Activated naive CD4-positive, alpha-beta T cell treated with anti-CD3 and anti-CD28 coated beads for 36 hours (primary cell): ENCODE measurements around the gene CHST5. TPM values are rescaled to one million over a fixed set of nuclear protein-coding genes. Genes with fewer than 3 reads are reported as not detected.
"Not testable (repeated sequence)": the region's sequence is repeated elsewhere in the genome, so short reads cannot be mapped to it uniquely, and the experiment has no call there.

Experiments
- CTCF ChIA-PET: fragments of 350-600 bp; sonication (Branson Sonifier 250); formaldehyde crosslinking; loops from one replicate; lab custom pipeline; 2021; ENCODE audit warnings: antibody characterized with exemption; lab: Charles Lee
- DNase-seq: peaks from one replicate; pipeline ENCODE4 v3.0.0-alpha.2; 2020
- H3K27ac Mint-ChIP-seq: one replicate; pipeline ENCODE4 v1.8.0; 2021; ENCODE audit warnings: mild to moderate bottlenecking, mixed read lengths
- H3K27me3 Mint-ChIP-seq: one replicate; pipeline ENCODE4 v1.8.0; 2021; ENCODE audit warnings: low read depth, mixed read lengths
- H3K36me3 Mint-ChIP-seq: one replicate; pipeline ENCODE4 v1.8.0; 2021; ENCODE audit warnings: low read depth, mixed read lengths
- H3K4me1 Mint-ChIP-seq: one replicate; pipeline ENCODE4 v1.8.0; 2021; ENCODE audit warnings: low read depth, mixed read lengths
- H3K4me3 Mint-ChIP-seq: one replicate; pipeline ENCODE4 v1.8.0; 2021; ENCODE audit warnings: mild to moderate bottlenecking, moderate library complexity, mixed read lengths
- H3K9me3 Mint-ChIP-seq: one replicate; pipeline ENCODE4 v1.8.0; 2021; ENCODE audit warnings: mixed read lengths
- intact Hi-C: fragments of 100-400 bp; cut with micrococcal nuclease; formaldehyde crosslinking; loops from one replicate; pipeline ENCODE4 v1.15.1; 2023
- total RNA-seq, 2 experiments: library from RNA; stranded (reverse); gene quantifications; one replicate each; pipeline ENCODE4 v1.2.3, GENCODE V29; 2021

Gene CHST5
- total RNA-seq, 2 experiments from 2014 or later, result 0.10 TPM; not detected in 1

DNA sequence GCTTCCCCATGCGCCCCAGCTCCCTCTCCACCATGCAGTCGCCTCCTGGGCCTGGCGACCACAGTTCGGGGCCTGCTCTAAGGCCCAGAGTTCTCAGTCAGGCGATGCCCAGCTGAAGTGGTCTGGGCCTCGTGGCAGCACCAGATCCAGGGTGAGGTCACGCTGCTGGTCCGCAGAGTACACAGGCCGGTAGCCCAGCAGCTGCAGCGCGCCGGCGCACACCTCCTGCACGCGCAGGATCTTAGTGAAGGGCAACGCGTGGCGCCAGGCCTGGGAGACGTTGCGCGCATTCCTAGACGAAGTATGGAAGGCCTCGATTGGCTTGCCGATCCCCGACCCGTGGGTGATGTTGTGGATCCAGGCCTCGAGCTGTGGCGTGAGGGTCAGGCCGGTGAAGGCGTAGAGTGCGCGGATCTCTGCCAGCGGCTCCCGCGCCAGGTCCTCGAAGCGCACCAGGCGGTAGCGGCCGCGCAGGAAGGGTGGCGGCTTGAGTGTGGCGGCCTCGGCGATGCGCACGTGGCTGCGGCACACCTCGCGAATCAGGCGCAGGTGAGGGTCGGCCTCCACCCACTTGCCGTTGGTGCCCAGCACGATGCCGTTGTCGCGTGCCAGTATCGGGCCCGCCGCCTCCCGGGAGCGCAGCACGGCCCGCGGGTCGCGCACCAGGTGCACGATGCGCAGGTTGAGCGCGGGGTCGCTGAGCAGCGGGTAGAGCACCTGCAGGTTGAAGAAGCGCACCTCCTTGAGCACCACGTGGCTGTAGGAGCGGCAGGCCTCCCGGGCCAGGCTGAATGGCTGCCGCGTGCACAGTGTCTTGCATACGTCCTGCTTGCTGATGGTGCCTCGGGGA is 6.6 kb downstream of the CHST5 start:
- no peaks in the 10 kb centered on the region for H3K4me1 Mint-ChIP-seq
- H3K4me3 Mint-ChIP-seq, result no peak overlapping the region
- H3K36me3 Mint-ChIP-seq, result no peaks in the 10 kb centered on the region
- CTCF ChIA-PET, result no interaction called here
- no peaks in the 10 kb centered on the region for H3K9me3 Mint-ChIP-seq
- no peak overlapping the region for H3K27ac Mint-ChIP-seq
- intact Hi-C loops, result no loop called here
- DNase-seq, result no peak
- no peaks in the 10 kb centered on the region for H3K27me3 Mint-ChIP-seq

DNA sequence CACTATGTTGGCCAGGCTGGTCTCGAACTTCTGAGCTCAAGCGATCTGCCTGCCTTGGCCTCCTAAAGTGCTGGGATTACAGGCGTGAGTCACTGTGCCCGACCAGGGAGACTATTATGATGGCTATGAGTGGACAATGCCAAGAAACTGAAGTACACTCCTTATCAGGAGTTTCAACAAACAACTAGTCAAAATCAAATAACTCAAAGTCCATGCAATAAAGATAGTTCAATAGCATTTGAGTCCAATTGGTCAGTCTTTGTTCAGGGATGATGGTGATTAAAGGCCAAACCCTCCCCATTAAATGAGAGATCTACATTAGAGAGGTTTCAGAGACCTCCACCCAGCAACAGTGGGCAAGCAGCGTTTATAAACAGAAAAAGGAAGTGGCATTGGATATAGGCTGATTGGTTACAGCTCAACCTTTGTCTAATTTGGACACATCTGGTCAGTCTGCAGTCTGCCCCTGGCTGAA is 8.0 kb downstream of the CHST5 start:
- no peaks in the 10 kb centered on the region for H3K9me3 Mint-ChIP-seq
- H3K36me3 Mint-ChIP-seq, result no peaks in the 10 kb centered on the region
- CTCF ChIA-PET, result no interaction called here

DNA sequence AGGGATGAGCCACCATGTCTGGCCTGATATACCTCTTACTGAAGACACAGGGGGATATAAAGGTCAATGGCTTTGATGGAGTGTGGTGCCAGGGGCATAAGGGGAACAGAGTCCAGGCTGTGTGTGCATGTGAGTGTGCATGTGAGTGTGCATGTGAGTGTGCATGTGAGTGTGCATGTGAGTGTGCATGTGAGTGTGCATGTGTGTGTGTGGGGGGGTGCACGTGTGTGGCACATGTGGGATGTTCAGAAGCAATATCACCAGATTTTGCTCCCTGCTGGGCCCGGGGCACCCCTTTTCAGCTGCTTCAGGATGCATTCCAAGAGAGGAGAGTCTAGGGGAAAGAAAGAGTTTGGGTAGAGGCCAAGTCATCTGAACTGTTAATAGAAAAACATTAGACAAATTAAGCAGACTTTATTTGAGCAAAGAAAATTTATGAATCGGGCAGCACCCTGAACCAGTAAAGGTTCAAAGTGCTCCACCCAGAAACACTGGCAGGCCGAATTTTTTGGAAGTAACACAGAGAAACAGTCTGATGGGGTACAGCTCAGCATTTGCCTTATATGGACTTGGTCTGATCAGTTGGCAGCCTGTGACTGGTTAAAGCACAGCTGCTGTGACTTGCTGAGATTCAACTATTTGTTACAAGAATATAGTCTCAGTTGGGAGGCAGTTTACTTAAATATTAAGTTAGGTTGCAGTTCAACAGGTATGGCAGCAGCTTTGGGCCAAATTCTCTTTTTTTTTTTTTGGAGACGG is 9.7 kb downstream of the CHST5 start:
- no peaks in the 10 kb centered on the region for H3K4me1 Mint-ChIP-seq
- no peak for DNase-seq
- H3K9me3 Mint-ChIP-seq, result no peaks in the 10 kb centered on the region
- H3K27ac Mint-ChIP-seq, result no peak overlapping the region
- no peaks in the 10 kb centered on the region for H3K36me3 Mint-ChIP-seq
- no peak overlapping the region for H3K4me3 Mint-ChIP-seq
- no peaks in the 10 kb centered on the region for H3K27me3 Mint-ChIP-seq
- intact Hi-C loops, result no loop called here
- CTCF ChIA-PET, result interaction anchor here (1.2 kb wide), 1 partner anchor 61 kb away, joined by 6 read pairs; no protein-coding TSS in a partner anchor

More for the DNA sequence above, 8.0 kb downstream of the CHST5 start:
- H3K4me1 Mint-ChIP-seq, result no peaks in the 10 kb centered on the region
- no peak overlapping the region for H3K27ac Mint-ChIP-seq
- no peak overlapping the region for H3K4me3 Mint-ChIP-seq
- H3K27me3 Mint-ChIP-seq, result no peaks in the 10 kb centered on the region
- intact Hi-C loops, result no loop called here
- DNase-seq, result no peak

DNA sequence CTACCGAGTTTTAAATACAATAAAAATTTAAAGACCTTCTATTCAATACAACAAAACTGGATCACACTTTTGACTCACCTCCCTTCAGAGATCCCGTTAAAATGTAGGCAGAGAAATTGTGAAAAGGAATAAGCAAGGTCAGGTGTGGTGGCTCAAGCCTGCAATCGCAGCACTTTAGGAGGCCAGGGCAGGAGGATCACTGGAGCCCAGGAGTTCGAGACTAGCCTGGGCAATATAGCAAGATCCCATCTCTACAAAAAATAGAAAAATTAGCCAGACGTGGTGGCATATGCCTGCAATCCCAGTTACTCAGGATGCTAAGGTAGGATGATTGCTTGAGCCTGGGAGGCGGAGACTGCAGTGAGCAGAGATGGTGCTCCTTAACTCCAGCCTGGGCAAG is 16.7 kb downstream of the CHST5 start:
- Mint-ChIP-seq H3K27ac (no peak overlapping the region), H3K4me1 (peaks cover 7% of the 10 kb centered on the region), H3K36me3 (no peaks in the 10 kb centered on the region), H3K4me3 (no peak overlapping the region), H3K27me3 (no peaks in the 10 kb centered on the region), H3K9me3 (no peaks in the 10 kb centered on the region)
- intact Hi-C loops, result loop anchor here (5.0 kb wide), 1 partner anchor 117 kb away; no protein-coding TSS in a partner anchor
- no peak for DNase-seq
- CTCF ChIA-PET, result interaction anchor here (0.6 to 2.9 kb wide), 6 partner anchors 13 to 136 kb away, joined by 3 to 13 read pairs (median 4); no protein-coding TSS in a partner anchor

DNA sequence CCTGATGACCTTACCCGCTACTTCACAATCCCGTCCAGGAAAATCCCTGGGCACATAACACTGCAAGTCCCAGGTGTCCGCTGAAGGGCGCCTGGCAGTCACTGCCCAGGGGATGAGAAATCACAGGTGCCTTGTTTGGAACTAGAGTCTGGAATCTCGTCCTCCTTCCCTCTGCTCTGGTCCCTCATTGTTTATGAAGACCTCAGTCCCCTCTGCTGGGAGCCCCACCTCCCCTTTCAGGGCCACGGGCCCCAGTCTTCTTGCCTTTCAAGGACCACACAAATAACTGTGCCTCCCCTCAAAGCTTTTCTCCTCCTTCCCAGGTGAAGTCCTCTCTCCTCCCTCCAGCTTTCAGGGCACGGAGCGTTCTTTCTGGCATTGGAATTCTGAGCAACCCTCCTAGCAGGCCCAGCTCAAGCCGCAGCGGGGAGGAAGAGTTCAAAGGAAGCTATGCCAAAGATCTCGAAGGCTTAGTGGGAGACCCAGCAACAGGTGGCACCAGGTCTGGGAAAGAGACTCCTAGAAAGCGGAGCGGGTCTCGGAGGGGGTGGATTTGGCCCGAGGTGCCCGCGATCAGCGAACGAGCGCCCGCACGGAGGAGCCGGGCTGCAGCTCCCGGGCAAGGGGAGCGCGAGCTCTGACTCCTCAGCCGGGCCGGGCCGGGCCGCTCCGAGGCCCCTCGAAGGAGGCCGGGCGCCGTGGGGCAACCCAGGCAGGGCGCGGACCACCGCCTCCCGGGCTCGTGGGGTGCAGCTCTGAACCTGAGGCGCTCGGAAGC is 19.5 kb downstream of the CHST5 start:
- not testable (repeated sequence) for H3K36me3 Mint-ChIP-seq, H3K9me3 Mint-ChIP-seq, H3K27me3 Mint-ChIP-seq, H3K27ac Mint-ChIP-seq, H3K4me1 Mint-ChIP-seq
- CTCF ChIA-PET, result interaction anchor here (0.6 to 2.9 kb wide), 20 partner anchors 8 to 1879 kb away, joined by 3 to 22 read pairs (median 4); partner anchors contain the start of genes CHST6, KARS1, TERF2IP and TMEM231
- intact Hi-C loops, result loop anchor here (2.0 to 5.0 kb wide), 3 partner anchors 114 to 1674 kb away; partner anchors contain the start of gene MON1B
- peak overlapping the region; percentile 68 for H3K4me3 Mint-ChIP-seq
- DNase-seq, result peak; percentile 11

DNA sequence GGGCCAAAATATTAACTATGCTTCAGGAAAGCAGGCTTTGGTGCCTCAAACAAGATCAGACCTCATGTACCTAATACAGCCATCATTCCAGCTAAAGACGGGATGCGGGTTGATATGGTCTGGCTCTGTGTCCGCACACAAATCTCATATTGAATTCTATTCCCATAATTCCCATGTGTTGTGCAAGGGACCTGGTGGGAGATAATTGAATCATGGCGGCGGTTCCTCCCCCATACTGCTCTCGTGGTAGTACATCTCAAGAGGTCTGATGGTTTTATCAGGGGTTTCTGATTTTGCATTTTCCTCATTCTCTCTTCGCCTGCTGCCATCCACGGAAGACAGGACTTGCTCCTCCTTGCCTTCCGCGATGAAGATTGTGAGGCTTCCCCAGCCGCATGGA is 21.6 kb downstream of the CHST5 start:
- Mint-ChIP-seq H3K36me3 (no peaks in the 10 kb centered on the region), H3K27me3 (no peaks in the 10 kb centered on the region), H3K27ac (no peak overlapping the region), H3K4me1 (peaks cover 7% of the 10 kb centered on the region), H3K4me3 (no peak overlapping the region), H3K9me3 (no peaks in the 10 kb centered on the region)
- intact Hi-C loops, result no loop called here
- CTCF ChIA-PET, result interaction anchor here (1.3 kb wide), 1 partner anchor 49 kb away, joined by 4 read pairs; no protein-coding TSS in a partner anchor
- no peak for DNase-seq

DNA sequence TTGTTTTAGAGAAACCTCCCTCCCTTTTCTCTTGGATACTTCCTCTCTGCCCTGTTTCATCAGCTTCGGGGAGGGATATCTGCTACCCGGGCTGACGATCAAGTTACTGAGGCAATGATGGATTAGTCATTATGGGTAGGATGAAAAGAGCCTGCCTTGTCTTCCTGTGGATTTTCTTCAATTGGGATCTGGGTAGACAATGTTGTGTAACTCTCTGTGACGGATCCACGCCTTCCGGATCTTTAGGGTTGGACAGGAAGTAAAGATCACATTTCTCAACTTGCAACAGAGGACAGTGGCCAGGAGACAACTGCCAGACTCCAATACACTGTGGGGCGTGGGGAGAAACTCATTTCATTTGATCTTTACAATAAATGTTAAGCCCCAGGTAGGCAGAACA is 29.3 kb downstream of the CHST5 start:
- intact Hi-C loops, result no loop called here
- H3K36me3 Mint-ChIP-seq, result no peaks in the 10 kb centered on the region
- no peaks in the 10 kb centered on the region for H3K9me3 Mint-ChIP-seq
- peaks cover 4% of the 10 kb centered on the region for H3K4me1 Mint-ChIP-seq
- H3K4me3 Mint-ChIP-seq, result no peak overlapping the region
- no peak for DNase-seq
- no peak overlapping the region for H3K27ac Mint-ChIP-seq
- peaks cover 3% of the 10 kb centered on the region for H3K27me3 Mint-ChIP-seq
- CTCF ChIA-PET, result interaction anchor here (0.8 to 1.3 kb wide), 3 partner anchors 9 to 42 kb away, joined by 3 to 4 read pairs (median 4); no protein-coding TSS in a partner anchor

DNA sequence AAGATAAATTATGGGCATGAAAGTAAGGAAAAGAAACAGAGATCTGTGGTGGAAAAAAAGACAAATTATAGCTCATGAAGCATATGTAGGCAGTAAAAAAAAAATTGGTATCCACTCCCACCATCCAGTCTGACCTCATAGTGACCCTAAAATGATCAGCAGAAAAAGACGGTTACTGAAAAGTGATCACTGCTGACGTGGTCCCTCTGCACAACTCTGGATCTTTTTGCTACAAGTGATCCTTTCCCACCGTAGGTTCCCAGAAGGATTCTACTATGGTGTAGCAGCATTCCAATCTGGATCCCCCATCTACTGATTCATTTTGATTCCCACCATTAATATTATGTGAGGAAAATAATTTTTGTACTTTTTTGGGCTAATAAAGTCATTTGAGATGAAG is 29.8 kb downstream of the CHST5 start:
- Mint-ChIP-seq H3K4me1 (peaks cover 4% of the 10 kb centered on the region), H3K27ac (no peak overlapping the region), H3K9me3 (no peaks in the 10 kb centered on the region), H3K4me3 (no peak overlapping the region), H3K36me3 (no peaks in the 10 kb centered on the region), H3K27me3 (peaks cover 3% of the 10 kb centered on the region)
- CTCF ChIA-PET, result interaction anchor here (0.6 to 1.3 kb wide), 4 partner anchors 9 to 1664 kb away, joined by 3 to 4 read pairs (median 4); no protein-coding TSS in a partner anchor
- DNase-seq, result no peak
- intact Hi-C loops, result no loop called here

DNA sequence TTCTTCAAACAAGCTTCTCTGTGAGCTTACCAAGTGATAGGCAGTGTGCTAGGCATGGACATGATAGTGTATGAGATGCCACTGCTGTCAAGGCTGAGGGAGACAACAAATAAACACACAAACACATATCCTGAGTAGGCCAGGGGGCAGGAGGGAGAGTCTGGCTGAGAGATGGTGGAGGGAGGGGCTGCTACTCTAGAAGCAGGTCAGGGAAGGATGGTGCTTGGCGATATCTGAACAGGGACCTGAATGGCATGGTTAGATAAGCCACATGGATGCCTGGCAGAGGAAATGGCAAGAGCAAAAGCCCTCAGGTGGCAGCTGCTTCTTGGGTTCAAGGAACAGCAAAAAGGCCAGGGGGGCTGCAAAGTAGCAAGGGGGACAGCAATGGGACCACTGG is 32.1 kb downstream of the CHST5 start:
- H3K4me3 Mint-ChIP-seq, result no peak overlapping the region
- peaks cover 4% of the 10 kb centered on the region for H3K4me1 Mint-ChIP-seq
- DNase-seq, result no peak
- H3K9me3 Mint-ChIP-seq, result no peaks in the 10 kb centered on the region
- intact Hi-C loops, result no loop called here
- peaks cover 3% of the 10 kb centered on the region for H3K27me3 Mint-ChIP-seq
- no peak overlapping the region for H3K27ac Mint-ChIP-seq
- H3K36me3 Mint-ChIP-seq, result no peaks in the 10 kb centered on the region
- CTCF ChIA-PET, result no interaction called here

DNA sequence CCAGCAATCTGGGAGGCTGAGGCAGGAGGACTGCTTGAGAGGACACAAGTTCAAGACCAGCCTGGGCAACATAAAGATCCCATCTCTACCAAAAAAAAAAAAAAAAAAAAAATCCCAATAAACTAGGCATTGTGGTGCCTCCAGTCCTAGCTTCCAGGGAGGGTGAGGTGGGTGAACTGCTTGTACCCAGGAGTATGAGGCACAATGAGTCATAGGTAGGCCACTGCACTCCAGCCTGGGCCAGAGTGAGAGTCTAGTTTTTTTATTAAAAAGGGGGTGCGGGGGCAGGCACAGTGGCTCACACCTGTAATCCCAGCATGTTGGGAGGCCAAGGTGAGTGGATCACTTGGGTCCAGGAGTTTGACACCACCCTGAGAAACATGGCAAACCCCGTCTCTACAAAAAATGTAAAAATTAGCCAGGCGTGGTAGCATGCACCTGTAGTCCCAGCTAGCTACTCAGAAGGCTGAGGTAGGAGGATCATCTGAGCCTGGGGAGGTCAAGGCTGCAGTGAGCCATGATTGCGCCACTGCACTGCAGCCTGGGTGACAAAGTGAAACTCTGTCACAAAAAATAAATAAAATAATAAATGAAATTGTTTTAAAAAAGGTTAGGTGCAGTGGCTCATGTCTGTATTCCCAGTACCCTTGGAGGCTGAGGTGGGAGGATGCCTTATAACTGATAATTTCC is 32.8 kb downstream of the CHST5 start:
- CTCF ChIA-PET, result no interaction called here
- intact Hi-C loops, result no loop called here
- Mint-ChIP-seq H3K27ac (no peak overlapping the region), H3K9me3 (no peaks in the 10 kb centered on the region), H3K36me3 (no peaks in the 10 kb centered on the region), H3K4me1 (peaks cover 4% of the 10 kb centered on the region), H3K4me3 (no peak overlapping the region), H3K27me3 (peaks cover 3% of the 10 kb centered on the region)
- no peak for DNase-seq

DNA sequence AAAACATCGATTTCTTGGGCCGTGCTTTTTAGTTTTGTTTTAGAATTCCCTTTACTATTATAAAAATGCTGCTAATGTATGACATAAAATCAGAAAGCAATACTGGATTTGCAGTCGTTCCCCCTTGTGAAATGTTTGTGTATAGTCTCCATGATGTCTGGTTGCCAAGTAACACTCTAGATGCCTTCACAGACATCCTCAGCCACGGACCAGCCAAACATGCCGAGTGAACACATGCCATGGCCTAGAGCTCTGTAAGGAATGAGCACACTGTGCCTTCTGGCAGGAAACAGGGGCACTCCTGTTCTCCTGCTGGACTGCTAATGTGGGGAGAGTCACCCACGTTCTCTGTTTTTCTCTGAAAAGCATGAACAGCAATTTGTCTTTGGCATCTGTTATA is 34.1 kb downstream of the CHST5 start:
- H3K4me3 Mint-ChIP-seq, H3K9me3 Mint-ChIP-seq, CTCF ChIA-PET, H3K27ac Mint-ChIP-seq, H3K27me3 Mint-ChIP-seq, intact Hi-C loops, DNase-seq, H3K36me3 Mint-ChIP-seq, H3K4me1 Mint-ChIP-seq: not testable (repeated sequence)
